NCI-H1417 (cell line): Measurements from ENCODE around the gene CLDND1.

Experiments
- DNase-seq, 3 experiments: peaks; one replicate each; lab custom pipeline; 2025; lab: John Stamatoyannopoulos, UW

Gene CLDND1

GRCh38 chr3:98514948-98515347 is 7.8 kb downstream of the CLDND1 start:
- DNase-seq, result no peak

- no peak for DNase-seq
Observed at GRCh38 chr3:98513736-98514135, 9.0 kb downstream of the CLDND1 start.

- DNase-seq, result no peak
Observed at GRCh38 chr3:98513091-98513511, 9.6 kb downstream of the CLDND1 start.

GRCh38 chr3:98512576-98512975 is 10.1 kb downstream of the CLDND1 start:
- DNase-seq, result no peak

GRCh38 chr3:98508582-98508981 is 14.1 kb downstream of the CLDND1 start:
- no peak for DNase-seq

GRCh38 chr3:98504539-98504938 is 18.2 kb downstream of the CLDND1 start:
- DNase-seq, result no peak

GRCh38 chr3:98501863-98502576 is 20.7 kb downstream of the CLDND1 start:
- DNase-seq, result no peak

- DNase-seq, result no peak
Observed at GRCh38 chr3:98501270-98501669, 21.4 kb downstream of the CLDND1 start.

- DNase-seq, result peak in 1 of 3 experiments; percentile 43
Observed at GRCh38 chr3:98500019-98500418, 22.7 kb downstream of the CLDND1 start.

- DNase-seq, result no peak
Observed at GRCh38 chr3:98497381-98497780, 25.3 kb downstream of the CLDND1 start, which contains the start of gene OR5K2. OR5K2 (plus strand) TSS chr3:98497681; CDS start chr3:98497681, 0 bp downstream.

GRCh38 chr3:98483626-98484025 is 39.1 kb downstream of the CLDND1 start:
- DNase-seq, result no peak

GRCh38 chr3:98482717-98483482 is 39.8 kb downstream of the CLDND1 start:
- no peak for DNase-seq
